Muscle layer of colon (tissue), 2 donors: Measurements from ENCODE around the gene ZIC2.

Experiments
- H3K27ac ChIP-seq: one replicate; pipeline ENCODE4 v1.7.0; 2013; ENCODE audit warnings: low read depth, mild to moderate bottlenecking, low read length, moderate library complexity
- H3K27me3 ChIP-seq, 2 donors: one replicate each; pipeline ENCODE4 v1.7.0; 2013; ENCODE audit warnings: low read length in 2 of 2, mild to moderate bottlenecking in 2 of 2; ENCODE audit not compliant: insufficient read depth in 2 of 2, control insufficient read depth in 1 of 2
- H3K36me3 ChIP-seq: one replicate; pipeline ENCODE4 v1.7.0; 2013; ENCODE audit warnings: mild to moderate bottlenecking, low read length; ENCODE audit not compliant: insufficient read depth
- H3K4me1 ChIP-seq: one replicate; pipeline ENCODE4 v1.7.0; 2013; ENCODE audit warnings: mild to moderate bottlenecking, low read length; ENCODE audit not compliant: insufficient read depth
- H3K4me3 ChIP-seq, 2 donors: one replicate each; pipeline ENCODE4 v1.7.0; 2013; ENCODE audit warnings: low read length in 2 of 2, low read depth in 1 of 2, mild to moderate bottlenecking in 1 of 2, moderate library complexity in 1 of 2
- H3K9ac ChIP-seq: one replicate; pipeline ENCODE4 v1.7.0; 2013; ENCODE audit warnings: low read length
- H3K9me3 ChIP-seq: one replicate; pipeline ENCODE4 v1.7.0; 2013; ENCODE audit warnings: mild to moderate bottlenecking, low read length
- donor health status: abdominal sarcoma.
- donor health status: Adenocarcinoma of cecum.

ZIC2 gene

DNA sequence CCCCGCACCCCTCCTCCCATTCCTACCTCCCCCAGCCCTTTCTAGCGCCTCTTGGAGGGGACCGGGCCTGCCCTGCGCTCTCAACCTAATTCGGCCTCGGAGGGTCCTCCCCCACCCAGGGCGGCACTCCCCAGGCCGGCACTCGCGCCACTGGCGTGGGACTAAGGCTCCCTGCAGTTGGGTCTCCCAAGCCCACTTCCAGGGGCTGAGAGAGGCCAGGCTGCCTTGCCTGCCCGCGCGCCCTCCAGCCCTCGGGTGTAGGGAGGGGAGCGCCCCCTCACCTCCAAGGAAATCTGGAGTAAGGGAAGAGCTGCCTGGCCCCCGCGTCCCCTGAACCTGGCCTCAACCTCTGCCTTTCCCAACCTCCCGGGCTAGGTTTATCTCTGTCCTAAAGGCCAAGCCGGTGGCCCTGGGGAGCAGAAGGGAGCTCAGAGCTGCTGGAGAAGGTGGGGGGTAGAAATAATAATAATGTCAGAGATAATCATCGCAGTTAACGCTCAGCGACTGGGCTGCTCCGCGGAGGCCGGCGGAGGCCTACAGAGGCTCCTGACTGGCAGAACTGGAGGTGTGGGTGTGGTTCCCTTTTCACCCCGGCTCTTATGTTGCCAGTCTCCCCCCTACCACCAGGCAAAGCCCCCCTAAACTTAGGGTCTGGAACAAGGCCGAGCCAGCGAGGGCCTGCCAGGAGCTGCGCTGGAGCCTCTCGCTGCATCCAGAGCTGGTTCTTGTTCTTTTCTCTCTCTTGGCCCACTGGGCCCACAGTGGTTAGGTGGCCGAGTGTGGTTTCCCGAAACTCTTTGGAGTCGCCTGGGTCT lies 9.6 kb downstream of the ZIC2 start:
- H3K4me3 ChIP-seq, result no peak overlapping the region
- H3K36me3 ChIP-seq, result no peaks in the 10 kb centered on the region
- H3K27ac ChIP-seq, result no peak overlapping the region
- peaks cover 99 to 100% of the 10 kb centered on the region in 2 donors for H3K27me3 ChIP-seq
- H3K9ac ChIP-seq, result no peak overlapping the region
- peaks cover 9% of the 10 kb centered on the region for H3K4me1 ChIP-seq
- peaks cover 18% of the 10 kb centered on the region for H3K9me3 ChIP-seq

- Histone ChIP-seq H3K27me3 (peaks cover 99 to 100% of the 10 kb centered on the region in 2 donors), H3K36me3 (no peaks in the 10 kb centered on the region), H3K9ac (no peak overlapping the region), H3K4me3 (no peak overlapping the region), H3K27ac (no peak overlapping the region), H3K9me3 (peaks cover 12% of the 10 kb centered on the region), H3K4me1 (peaks cover 9% of the 10 kb centered on the region)
Observed at GRCh38 chr13:99991828-99992775, 10.5 kb downstream of the ZIC2 start.

GRCh38 chr13:99992949-99993351 lies 11.4 kb downstream of the ZIC2 start:
- H3K9me3 ChIP-seq, result peaks cover 11% of the 10 kb centered on the region
- H3K36me3 ChIP-seq, result no peaks in the 10 kb centered on the region
- H3K4me1 ChIP-seq, result peaks cover 9% of the 10 kb centered on the region
- no peak overlapping the region for H3K27ac ChIP-seq
- H3K27me3 ChIP-seq, result peaks cover 96 to 100% of the 10 kb centered on the region in 2 donors
- H3K9ac ChIP-seq, result no peak overlapping the region
- no peak overlapping the region for H3K4me3 ChIP-seq

- peaks cover 11% of the 10 kb centered on the region for H3K9me3 ChIP-seq
- no peak overlapping the region for H3K9ac ChIP-seq
- H3K4me3 ChIP-seq, result no peak overlapping the region
- peaks cover 87 to 96% of the 10 kb centered on the region in 2 donors for H3K27me3 ChIP-seq
- H3K4me1 ChIP-seq, result peaks cover 9% of the 10 kb centered on the region
- no peaks in the 10 kb centered on the region for H3K36me3 ChIP-seq
- H3K27ac ChIP-seq, result no peak overlapping the region
Observed at GRCh38 chr13:99993660-99994637, 12.4 kb downstream of the ZIC2 start.

DNA sequence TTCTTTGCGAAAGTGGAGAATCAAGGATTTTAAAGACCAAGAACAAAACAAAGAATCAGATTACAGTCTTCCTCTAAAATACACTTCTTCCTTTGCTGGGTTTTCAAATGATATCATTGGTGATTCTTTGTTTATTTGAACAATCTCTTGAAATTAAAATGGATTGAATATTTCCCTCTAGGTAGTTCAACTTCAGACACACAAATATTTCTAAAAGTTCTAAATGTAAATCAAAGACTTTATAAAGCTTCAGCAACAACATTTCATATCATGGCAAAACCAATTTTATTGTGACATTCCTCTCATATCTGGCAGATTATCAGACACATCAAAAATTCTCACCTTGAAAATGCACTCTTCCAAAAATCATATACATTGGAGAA lies 13.0 kb downstream of the ZIC2 start:
- Histone ChIP-seq H3K4me1 (peaks cover 6% of the 10 kb centered on the region), H3K9me3 (peaks cover 11% of the 10 kb centered on the region), H3K4me3 (no peak overlapping the region), H3K9ac (no peak overlapping the region), H3K27me3 (peaks cover 80 to 89% of the 10 kb centered on the region in 2 donors), H3K27ac (no peak overlapping the region), H3K36me3 (no peaks in the 10 kb centered on the region)

DNA sequence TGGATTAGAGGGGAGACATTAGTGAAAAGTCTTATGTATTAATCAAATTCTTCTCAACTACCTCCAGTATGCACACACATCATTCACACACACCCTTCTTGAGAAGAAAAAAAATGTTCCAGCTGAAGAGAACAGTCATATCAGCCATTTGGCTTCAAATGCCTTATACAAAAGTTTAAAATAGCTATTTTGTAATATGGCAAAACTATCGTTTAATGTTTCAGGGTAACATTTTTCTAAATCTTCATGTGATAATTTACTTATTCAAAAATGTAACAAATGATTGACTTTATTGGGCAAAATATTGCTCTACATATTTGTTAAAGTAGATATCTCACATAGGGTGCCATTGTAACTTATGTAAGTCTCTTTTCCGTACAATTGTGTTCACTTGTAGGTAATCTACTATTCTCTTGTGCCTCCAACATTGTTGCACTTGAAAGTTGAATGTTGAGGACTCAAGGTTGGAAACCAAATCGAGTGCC lies 13.6 kb downstream of the ZIC2 start:
- Histone ChIP-seq H3K9ac (no peak overlapping the region), H3K27ac (no peak overlapping the region), H3K4me3 (no peak overlapping the region), H3K9me3 (peaks cover 11% of the 10 kb centered on the region), H3K36me3 (no peaks in the 10 kb centered on the region), H3K4me1 (peaks cover 1% of the 10 kb centered on the region), H3K27me3 (peaks cover 75 to 84% of the 10 kb centered on the region in 2 donors)

GRCh38 chr13:99995589-99996380 lies 14.2 kb downstream of the ZIC2 start:
- H3K36me3 ChIP-seq, result no peaks in the 10 kb centered on the region
- H3K9ac ChIP-seq, result no peak overlapping the region
- H3K4me3 ChIP-seq, result no peak overlapping the region
- H3K4me1 ChIP-seq, result no peaks in the 10 kb centered on the region
- H3K27ac ChIP-seq, result no peak overlapping the region
- H3K27me3 ChIP-seq, result peaks cover 68 to 77% of the 10 kb centered on the region in 2 donors
- H3K9me3 ChIP-seq, result peaks cover 11% of the 10 kb centered on the region

DNA sequence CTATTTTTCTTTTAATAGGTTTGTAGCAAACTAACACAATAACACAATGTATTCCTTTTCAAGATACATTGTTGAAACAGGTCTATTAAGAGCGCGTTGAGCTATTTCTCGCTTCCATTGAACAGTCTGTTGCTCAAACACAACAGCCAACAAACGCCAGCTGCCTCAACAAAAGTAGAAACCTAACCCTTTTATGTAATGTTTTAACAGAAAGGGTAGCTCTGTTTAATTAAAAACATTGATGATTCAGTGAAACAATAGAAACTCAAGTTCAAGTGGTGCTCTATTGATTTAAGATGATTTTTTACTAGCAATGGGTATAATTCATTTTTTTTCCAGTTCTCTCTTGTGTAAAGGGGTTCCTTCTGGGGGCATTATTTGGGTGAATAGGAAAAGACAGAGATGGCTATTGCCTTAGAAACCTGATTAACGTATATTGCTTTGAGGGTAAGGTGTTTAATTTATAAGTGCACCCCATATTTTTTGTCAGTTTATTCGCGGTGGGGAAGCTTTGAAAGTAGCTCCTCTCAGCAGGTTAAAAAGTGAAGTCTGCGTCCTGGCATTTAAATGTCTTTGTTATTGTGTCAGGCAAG lies 14.9 kb downstream of the ZIC2 start:
- Histone ChIP-seq H3K27ac (no peak overlapping the region), H3K27me3 (peaks cover 61 to 71% of the 10 kb centered on the region in 2 donors)

GRCh38 chr13:99997702-99998214 lies 16.2 kb downstream of the ZIC2 start:
- no peaks in the 10 kb centered on the region for H3K36me3 ChIP-seq
- H3K9ac ChIP-seq, result no peak overlapping the region
- peaks cover 11% of the 10 kb centered on the region for H3K9me3 ChIP-seq
- H3K4me1 ChIP-seq, result no peaks in the 10 kb centered on the region
- no peak overlapping the region for H3K4me3 ChIP-seq
- no peak overlapping the region for H3K27ac ChIP-seq
- peaks cover 49 to 58% of the 10 kb centered on the region in 2 donors for H3K27me3 ChIP-seq

More for the DNA sequence above, 14.9 kb downstream of the ZIC2 start:
- no peak overlapping the region for H3K9ac ChIP-seq
- H3K36me3 ChIP-seq, result no peaks in the 10 kb centered on the region
- H3K4me3 ChIP-seq, result no peak overlapping the region
- H3K4me1 ChIP-seq, result no peaks in the 10 kb centered on the region
- peaks cover 11% of the 10 kb centered on the region for H3K9me3 ChIP-seq

DNA sequence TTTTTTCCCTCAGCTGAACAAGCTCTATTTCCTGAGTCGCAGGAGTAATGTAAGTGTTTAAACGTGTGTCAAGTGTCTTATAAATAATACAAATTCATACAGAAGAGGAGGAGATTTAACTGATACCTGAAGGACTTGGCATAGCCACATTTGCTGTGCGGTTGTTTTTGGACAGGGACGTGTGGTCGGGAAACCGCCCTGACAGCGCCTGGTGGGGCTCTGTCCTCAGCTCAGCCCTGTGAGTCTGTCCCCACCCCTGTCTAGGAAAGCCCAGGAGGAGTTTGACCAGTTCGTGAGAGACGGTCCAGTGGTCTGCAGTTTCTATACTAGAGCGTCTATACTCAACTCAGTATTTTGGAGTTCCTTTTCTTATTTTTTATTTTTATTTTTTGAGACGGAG lies 16.7 kb downstream of the ZIC2 start:
- Histone ChIP-seq H3K9ac (no peak overlapping the region), H3K27ac (no peak overlapping the region), H3K4me1 (no peaks in the 10 kb centered on the region), H3K9me3 (peaks cover 11% of the 10 kb centered on the region), H3K36me3 (no peaks in the 10 kb centered on the region), H3K4me3 (no peak overlapping the region), H3K27me3 (peaks cover 44 to 53% of the 10 kb centered on the region in 2 donors)
